IPS-20b (cell line): ENCODE measurements around the gene DDAH1.

Source experiments
- H3K27ac ChIP-seq: one replicate; pipeline ENCODE4 v1.5.1; 2013; ENCODE audit warnings: low read length
- H3K27me3 ChIP-seq: 2 replicates; pipeline ENCODE4 v1.6.1; 2013; ENCODE audit warnings: mild to moderate bottlenecking, low read length, inconsistent platforms; ENCODE audit not compliant: insufficient read depth
- H3K36me3 ChIP-seq: 2 replicates; pipeline ENCODE4 v1.6.1; 2013; ENCODE audit warnings: low read depth, mild to moderate bottlenecking, inconsistent platforms, low read length, moderate library complexity; ENCODE audit not compliant: insufficient read depth
- H3K4me1 ChIP-seq: 2 replicates; pipeline ENCODE4 v1.6.1; 2013; ENCODE audit warnings: mild to moderate bottlenecking, control low read depth, inconsistent platforms, low read length, moderate library complexity; ENCODE audit not compliant: insufficient read depth
- H3K4me3 ChIP-seq: 2 replicates; pipeline ENCODE4 v1.5.1; 2013; ENCODE audit warnings: mild to moderate bottlenecking, low read length, inconsistent platforms
- H3K9ac ChIP-seq: 2 replicates; pipeline ENCODE4 v1.6.1; 2013; ENCODE audit warnings: low read depth, mild to moderate bottlenecking, inconsistent platforms, low read length, moderate library complexity
- H3K9me3 ChIP-seq: 2 replicates; pipeline ENCODE4 v1.6.1; 2013; ENCODE audit warnings: mild to moderate bottlenecking, low read depth, low read length, inconsistent platforms; ENCODE audit not compliant: insufficient read depth

Gene DDAH1

DNA sequence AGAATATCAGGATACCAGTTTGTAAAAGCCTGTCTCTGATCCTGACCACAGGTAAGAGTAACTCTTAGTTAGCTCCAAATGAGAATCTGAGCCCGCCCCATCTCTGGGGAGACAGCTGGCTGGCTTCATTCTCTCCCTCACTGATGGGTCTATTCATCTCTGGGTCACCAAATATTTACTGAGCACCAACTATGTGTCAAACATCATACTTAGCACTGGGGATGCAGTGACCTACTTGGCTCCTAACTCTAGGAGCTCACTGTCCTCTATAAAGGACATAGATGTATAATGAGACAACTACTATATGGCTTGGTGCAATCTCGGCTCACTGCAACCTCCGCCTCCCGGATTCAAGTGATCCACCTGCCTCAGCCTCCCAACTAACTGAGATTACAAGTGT lies 158.7 kb downstream of the DDAH1 start:
- Histone ChIP-seq H3K9ac (no peak overlapping the region), H3K4me1 (peaks cover 12% of the 10 kb centered on the region), H3K36me3 (no peaks in the 10 kb centered on the region), H3K27me3 (no peaks in the 10 kb centered on the region), H3K4me3 (no peak overlapping the region), H3K9me3 (no peaks in the 10 kb centered on the region), H3K27ac (no peak overlapping the region)

DNA sequence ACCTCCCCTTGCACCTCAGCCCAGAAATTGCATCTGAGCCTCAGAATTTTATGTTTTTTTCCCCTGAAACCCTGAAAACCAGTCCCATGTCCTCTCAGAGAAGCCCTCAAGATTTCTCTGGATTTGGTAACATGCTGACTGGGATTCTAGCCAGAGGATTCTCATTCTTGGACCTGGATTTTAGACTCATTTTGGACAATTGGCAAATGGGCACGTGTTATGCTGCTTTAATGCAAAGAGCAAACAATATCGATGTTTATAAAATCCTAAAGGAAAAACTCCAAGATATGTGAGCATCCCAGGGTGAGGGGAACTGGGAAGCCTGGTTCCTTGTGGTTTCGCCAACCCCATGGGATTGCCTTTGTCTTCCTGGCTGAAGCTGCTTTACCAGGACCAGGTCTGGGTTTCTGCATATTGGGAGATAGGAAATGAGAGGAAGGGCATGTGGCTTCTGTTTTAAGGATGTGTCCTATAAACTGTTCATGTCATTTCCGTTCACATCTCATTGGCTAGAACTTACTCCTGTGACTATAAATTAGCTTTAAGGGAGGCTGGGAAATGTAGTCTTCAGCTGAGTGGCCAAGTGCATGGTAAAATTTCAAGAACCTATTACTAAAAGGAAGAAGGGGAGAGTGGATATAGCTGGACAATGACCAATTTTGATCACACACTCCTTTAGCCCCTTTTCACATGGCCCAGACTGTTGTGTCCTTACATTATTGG lies 161.4 kb downstream of the DDAH1 start:
- Histone ChIP-seq H3K27me3 (no peaks in the 10 kb centered on the region), H3K36me3 (no peaks in the 10 kb centered on the region), H3K9ac (no peak overlapping the region), H3K9me3 (no peaks in the 10 kb centered on the region), H3K4me1 (peaks cover 8% of the 10 kb centered on the region), H3K27ac (no peak overlapping the region), H3K4me3 (no peak overlapping the region)

DNA sequence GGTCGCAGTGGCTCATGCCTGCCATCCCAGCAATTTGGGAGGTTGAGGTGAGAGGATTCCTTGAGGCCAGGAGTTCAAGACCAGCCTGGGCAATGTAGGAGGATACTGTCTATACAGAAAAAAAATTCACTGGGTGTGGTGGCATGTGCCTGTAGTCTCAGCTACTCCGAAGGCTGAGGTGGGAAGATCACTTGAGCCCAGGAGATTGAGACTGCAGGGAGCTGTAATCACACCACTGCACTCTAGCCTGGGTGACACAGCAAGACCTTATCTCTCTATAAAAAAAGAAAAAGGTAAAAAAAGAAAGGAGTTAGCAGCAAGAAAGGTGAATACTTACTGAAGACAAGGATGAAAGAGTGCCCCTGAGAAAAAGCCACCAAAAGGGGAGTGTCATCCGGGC lies 164.8 kb downstream of the DDAH1 start:
- Histone ChIP-seq H3K9me3 (no peaks in the 10 kb centered on the region), H3K27ac (no peak overlapping the region), H3K36me3 (no peaks in the 10 kb centered on the region), H3K27me3 (no peaks in the 10 kb centered on the region), H3K4me3 (no peak overlapping the region), H3K4me1 (peaks cover 5% of the 10 kb centered on the region; the same call in 1 of the 2 replicates), H3K9ac (no peak overlapping the region)

DNA sequence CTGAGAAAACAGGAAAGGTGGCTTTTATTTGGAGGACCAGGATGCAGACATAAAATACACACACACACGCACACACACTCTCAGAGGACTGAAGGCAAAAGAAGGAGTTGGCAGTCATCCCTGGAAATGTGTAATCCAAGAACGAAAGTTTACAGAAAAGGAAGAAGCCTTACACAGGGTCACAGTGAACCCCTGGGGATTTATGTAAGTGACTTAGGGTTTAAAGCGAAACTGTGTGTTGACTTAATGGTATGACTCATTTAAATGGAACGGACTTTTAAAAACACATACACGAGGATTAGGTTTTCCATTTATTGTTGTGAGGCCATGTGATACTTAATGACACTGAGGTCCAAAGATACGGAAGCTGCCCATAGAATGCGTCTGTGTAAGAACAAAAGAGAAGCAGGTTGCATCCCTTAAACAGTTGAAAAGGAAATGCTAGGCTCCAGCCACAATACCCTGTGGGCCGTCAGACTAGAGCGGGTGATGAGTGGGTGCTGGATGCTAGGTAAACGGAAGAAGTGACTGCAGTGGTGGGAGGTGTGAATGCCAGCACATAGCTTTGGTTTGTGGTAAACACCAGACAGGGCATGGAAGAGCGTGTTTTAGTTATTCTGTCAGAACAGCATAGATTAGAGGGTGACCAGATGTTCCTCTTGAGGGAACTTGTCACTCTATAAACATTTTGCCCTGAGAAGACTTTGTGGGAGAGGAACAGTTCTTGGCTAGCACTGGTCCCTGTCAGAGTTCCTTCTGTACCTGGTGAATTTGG lies 166.9 kb downstream of the DDAH1 start:
- Histone ChIP-seq H3K27ac (no peak overlapping the region), H3K4me3 (no peak overlapping the region), H3K36me3 (no peaks in the 10 kb centered on the region), H3K27me3 (no peaks in the 10 kb centered on the region), H3K4me1 (peaks cover 5% of the 10 kb centered on the region; the same call in 1 of the 2 replicates), H3K9ac (no peak overlapping the region), H3K9me3 (no peaks in the 10 kb centered on the region)

DNA sequence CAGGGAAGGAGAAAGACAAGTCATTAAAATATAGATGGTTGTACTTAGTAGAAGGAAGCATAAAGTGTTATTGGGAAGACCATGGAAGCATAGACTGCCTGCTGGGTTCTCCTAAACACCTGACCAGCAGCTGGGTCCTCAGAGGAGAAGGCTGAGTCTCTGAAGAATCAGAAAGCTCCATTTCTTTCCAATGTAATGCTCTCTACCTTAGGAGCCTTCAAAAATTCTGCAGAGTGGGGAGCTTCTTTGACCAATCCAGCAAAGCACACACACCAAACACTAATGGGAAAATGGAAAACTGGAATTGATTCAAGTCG lies 167.5 kb downstream of the DDAH1 start:
- no peak overlapping the region for H3K27ac ChIP-seq
- no peak overlapping the region for H3K4me3 ChIP-seq
- no peaks in the 10 kb centered on the region for H3K27me3 ChIP-seq
- no peak overlapping the region for H3K9ac ChIP-seq
- peaks cover 5% of the 10 kb centered on the region; the same call in 1 of the 2 replicates for H3K4me1 ChIP-seq
- H3K36me3 ChIP-seq: no peaks in the 10 kb centered on the region
- no peaks in the 10 kb centered on the region for H3K9me3 ChIP-seq

DNA sequence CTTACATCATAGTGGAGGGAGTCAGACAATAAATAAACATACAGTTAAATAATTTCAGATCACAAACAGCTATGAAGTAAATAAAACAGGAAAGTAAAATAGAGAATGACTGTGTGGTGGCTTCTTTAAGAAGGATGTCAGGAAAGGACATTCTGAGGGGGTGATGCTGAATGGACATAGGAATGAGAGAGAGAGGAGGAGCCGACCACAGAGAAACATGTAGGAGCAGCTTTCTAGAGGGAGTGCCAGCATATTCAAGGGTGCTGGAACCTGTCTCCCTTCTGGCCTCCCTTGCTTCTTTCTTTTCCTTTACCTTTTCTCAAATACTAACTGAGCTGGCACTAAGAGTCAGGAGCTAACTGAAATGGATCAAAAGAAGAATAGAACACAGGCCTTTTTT lies 168.0 kb downstream of the DDAH1 start:
- Histone ChIP-seq H3K27ac (no peak overlapping the region), H3K4me1 (peaks cover 5% of the 10 kb centered on the region; the same call in 1 of the 2 replicates), H3K9ac (no peak overlapping the region), H3K4me3 (no peak overlapping the region), H3K9me3 (no peaks in the 10 kb centered on the region), H3K36me3 (no peaks in the 10 kb centered on the region), H3K27me3 (no peaks in the 10 kb centered on the region)

DNA sequence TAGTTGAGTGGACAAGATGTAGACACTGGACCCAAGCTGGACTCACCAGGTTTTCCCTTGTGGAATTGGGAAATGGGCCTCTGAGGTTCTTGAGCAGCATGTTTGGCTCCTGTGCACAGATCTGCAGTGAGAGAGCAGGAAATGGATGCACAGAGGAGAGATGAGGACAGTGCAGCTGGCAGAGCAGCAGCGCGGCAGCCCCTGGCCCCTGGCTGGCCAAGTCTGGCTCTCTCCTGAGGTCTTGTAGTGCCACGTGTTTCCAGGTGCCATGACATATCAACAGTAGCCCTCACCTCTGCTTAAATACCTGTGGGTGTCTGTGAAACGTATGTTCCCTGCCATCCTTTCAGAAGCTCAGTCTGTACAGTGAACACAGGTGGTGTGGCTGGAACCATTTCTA lies 169.3 kb downstream of the DDAH1 start:
- no peak overlapping the region for H3K9ac ChIP-seq
- no peaks in the 10 kb centered on the region for H3K36me3 ChIP-seq
- H3K9me3 ChIP-seq: no peaks in the 10 kb centered on the region
- peaks cover 5% of the 10 kb centered on the region; the same call in 1 of the 2 replicates for H3K4me1 ChIP-seq
- no peak overlapping the region for H3K27ac ChIP-seq
- H3K27me3 ChIP-seq: no peaks in the 10 kb centered on the region
- H3K4me3 ChIP-seq: no peak overlapping the region

DNA sequence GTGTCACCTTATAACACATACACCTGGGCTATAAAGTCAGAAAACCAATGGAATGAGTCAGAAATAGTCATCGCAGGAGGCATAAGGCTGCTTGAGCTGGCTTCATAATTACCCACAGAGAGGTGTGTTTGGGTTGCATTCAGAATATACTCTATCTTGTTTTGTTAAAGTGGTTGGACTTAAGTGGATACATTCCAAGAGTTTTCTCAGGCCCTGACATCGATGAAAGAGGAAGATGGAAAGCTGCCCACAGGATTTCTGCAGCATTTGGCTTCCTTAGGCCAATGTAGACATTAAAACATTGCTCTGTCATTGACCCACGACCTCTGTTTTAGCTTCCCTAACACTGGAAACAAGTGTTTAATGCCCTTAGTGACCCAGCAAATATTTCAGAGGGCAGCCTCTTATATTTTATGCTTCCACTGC lies 169.9 kb downstream of the DDAH1 start:
- Histone ChIP-seq H3K27me3 (no peaks in the 10 kb centered on the region), H3K36me3 (no peaks in the 10 kb centered on the region), H3K4me3 (no peak overlapping the region), H3K9me3 (no peaks in the 10 kb centered on the region), H3K4me1 (peaks cover 5% of the 10 kb centered on the region; the same call in 1 of the 2 replicates), H3K27ac (no peak overlapping the region), H3K9ac (no peak overlapping the region)

DNA sequence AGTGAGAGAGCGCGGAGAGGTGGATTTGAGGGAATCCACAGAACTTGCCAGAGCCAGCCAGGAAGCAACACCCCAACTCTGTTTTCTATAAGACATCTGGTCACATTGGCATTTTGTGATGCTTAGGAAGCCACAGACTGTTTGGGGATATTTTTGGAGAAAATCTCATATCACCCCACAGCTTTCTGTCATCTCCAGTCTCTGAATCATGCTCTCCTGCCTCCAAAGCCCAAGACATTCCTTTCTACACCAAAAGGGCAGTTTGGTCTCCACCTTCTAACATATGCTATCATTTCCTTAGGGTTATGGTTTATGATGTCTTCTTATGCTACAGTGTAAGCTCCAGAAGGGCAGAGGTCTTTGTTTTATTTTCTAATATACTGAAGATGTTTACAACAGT lies 174.1 kb downstream of the DDAH1 start:
- H3K9ac ChIP-seq: no peak overlapping the region
- no peaks in the 10 kb centered on the region for H3K27me3 ChIP-seq
- no peaks in the 10 kb centered on the region for H3K36me3 ChIP-seq
- H3K9me3 ChIP-seq: no peaks in the 10 kb centered on the region
- H3K4me1 ChIP-seq: no peaks in the 10 kb centered on the region
- no peak overlapping the region for H3K27ac ChIP-seq
- no peak overlapping the region for H3K4me3 ChIP-seq

DNA sequence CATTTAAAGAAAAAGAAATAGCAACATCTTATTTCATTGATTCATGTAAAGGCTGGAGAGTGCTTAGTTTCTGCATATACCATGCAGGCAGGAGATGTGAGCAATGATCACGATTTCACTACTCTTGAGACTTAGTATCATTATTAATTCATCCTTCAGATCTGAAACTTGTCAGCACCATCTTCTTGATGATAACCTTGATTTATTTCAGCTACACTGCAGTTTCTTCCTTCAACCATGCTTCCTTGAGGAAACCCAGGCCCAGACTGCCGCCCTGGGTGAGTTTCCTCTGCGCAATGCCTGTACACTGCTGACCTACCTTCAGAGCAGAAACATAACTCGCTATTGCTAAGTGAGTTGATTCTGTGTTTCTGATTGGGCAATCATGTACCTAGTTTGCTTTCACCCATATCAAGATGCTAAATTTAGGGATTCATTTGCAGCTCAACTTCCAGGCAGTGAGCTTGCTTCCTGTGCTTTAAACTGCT lies 175.1 kb downstream of the DDAH1 start:
- no peak overlapping the region for H3K4me3 ChIP-seq

DNA sequence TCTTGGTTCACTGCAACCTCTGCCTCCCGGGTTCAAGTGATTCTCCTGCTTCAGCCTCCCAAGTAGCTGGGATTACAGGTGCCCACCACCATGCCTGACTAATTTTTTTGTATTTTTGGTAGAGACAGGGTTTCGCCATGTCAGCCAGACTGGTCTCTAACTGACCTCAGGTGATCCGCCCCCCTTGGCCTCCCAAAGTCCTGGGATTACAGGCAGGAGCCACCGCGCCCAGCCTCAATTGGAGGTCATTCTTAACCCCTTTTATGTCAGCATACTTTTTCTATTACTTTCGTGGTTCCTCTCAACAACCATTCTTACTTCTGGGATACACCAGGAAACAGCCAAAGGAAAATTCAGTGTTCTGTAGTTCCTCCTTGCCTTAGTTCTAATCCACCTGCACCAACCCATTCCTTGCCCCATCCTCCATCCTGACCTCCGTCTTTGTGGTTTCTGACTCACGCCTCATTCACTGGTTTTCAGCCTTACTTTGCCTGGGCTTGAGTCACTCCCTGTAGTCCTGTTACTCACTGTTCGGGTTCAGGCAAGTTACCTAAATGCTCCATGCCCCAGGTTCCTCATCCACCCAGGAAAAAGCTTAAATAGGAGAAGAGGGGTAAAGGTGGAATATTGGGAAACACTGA lies 175.6 kb downstream of the DDAH1 start:
- H3K27me3 ChIP-seq: no peaks in the 10 kb centered on the region
- H3K27ac ChIP-seq: no peak overlapping the region
- H3K9ac ChIP-seq: no peak overlapping the region
- H3K9me3 ChIP-seq: no peaks in the 10 kb centered on the region
- no peaks in the 10 kb centered on the region for H3K36me3 ChIP-seq
- no peak overlapping the region for H3K4me3 ChIP-seq
- no peaks in the 10 kb centered on the region for H3K4me1 ChIP-seq

More for the DNA sequence above, 175.1 kb downstream of the DDAH1 start:
- no peaks in the 10 kb centered on the region for H3K27me3 ChIP-seq
- H3K27ac ChIP-seq: no peak overlapping the region
- H3K9me3 ChIP-seq: no peaks in the 10 kb centered on the region
- no peaks in the 10 kb centered on the region for H3K36me3 ChIP-seq
- no peak overlapping the region for H3K9ac ChIP-seq
- H3K4me1 ChIP-seq: no peaks in the 10 kb centered on the region
